K562 (cell line): Measurements from ENCODE around the gene AKR1C4. TPM values are rescaled to one million over a fixed set of nuclear protein-coding genes. Genes with fewer than 3 reads are reported as not detected.

Experiments
- ATAC-seq: fragments of 200-7000 bp; cut with Tn5 transposase; 3 replicates; pipeline ENCODE4 v1.9.1; 2020; ENCODE audit warnings: moderate library complexity
- BruUV-seq: library from RNA; stranded (reverse); fragments of 400-500 nt; replicated peaks from 2 replicates; lab custom pipeline; 2021; lab: Mats Ljungman, UMichigan
- CTCF ChIA-PET: fragments of 300-600 bp; formaldehyde crosslinking; extraction: SDS; loops from one replicate; lab custom pipeline; 2021; ENCODE audit warnings: low intra/inter-chr PET ratio; lab: Yijun Ruan, JAX
- POLR2A ChIA-PET: fragments of 300-600, 350-650 bp; sonication (Branson Sonifier 250); formaldehyde crosslinking; extraction: SDS; loops from one replicate; lab custom pipeline; 2021; ENCODE audit warnings: antibody characterized with exemption, inconsistent platforms; lab: Yijun Ruan, JAX
- DNase-seq, 4 experiments: peaks; one replicate each; pipeline versions ENCODE4 v3.0.0 to v3.0.0-alpha.2; 2011 to 2018; ENCODE audit warnings: low spot score in 3 of 4, mixed read lengths in 3 of 4; ENCODE audit errors: extremely low read depth in 1 of 4
- FAIRE-seq: peaks from 2 replicates; lab custom pipeline; 2011; peaks lifted over from hg19 to GRCh38; lab: Jason Lieb, UNC
- H2AFZ ChIP-seq: 2 replicates; pipeline ENCODE4 v1.6.0; 2011; ENCODE audit warnings: low read depth, low read length, control low read depth, inconsistent platforms
- H3K27ac ChIP-seq: fragments of 200-600 bp; 3 replicates; pipeline ENCODE4 v1.8.0; 2011; ENCODE audit warnings: low read depth, mild to moderate bottlenecking, control low read depth, inconsistent platforms, low read length, moderate library complexity, mixed read lengths; ENCODE audit errors: extremely low read depth
- H3K27me3 ChIP-seq, 2 experiments: fragments of 300-600 bp in 1 of 2; 2 replicates in 1 of 2; 3 replicates in 1 of 2; pipeline versions ENCODE4 v1.6.0 to v1.8.0; 2011; ENCODE audit warnings: inconsistent platforms in 2 of 2, low read length in 2 of 2, mild to moderate bottlenecking in 1 of 2, mixed read lengths in 1 of 2, moderate library complexity in 1 of 2; ENCODE audit not compliant: control insufficient read depth in 2 of 2, insufficient read depth in 2 of 2
- H3K36me3 ChIP-seq: fragments of 300-600 bp; 3 replicates; pipeline ENCODE4 v1.8.0; 2011; ENCODE audit warnings: mild to moderate bottlenecking, low read length, inconsistent platforms; ENCODE audit not compliant: control insufficient read depth, insufficient read depth
- H3K4me1 ChIP-seq, 2 experiments: fragments of 200-600 bp in 1 of 2; replicated peaks in 1 of 2; 2 replicates in 1 of 2; 3 replicates in 1 of 2; pipeline versions ENCODE4 v1.5.1 to v1.8.0; 2011; ENCODE audit warnings: inconsistent platforms in 2 of 2, low read length in 2 of 2, mild to moderate bottlenecking in 1 of 2, mixed read lengths in 1 of 2, moderate library complexity in 1 of 2; ENCODE audit not compliant: control insufficient read depth in 2 of 2, insufficient read depth in 2 of 2
- H3K4me2 ChIP-seq: 2 replicates; pipeline ENCODE4 v1.6.1; 2011; ENCODE audit warnings: low read length, control low read depth, inconsistent platforms, mixed read lengths; ENCODE audit not compliant: insufficient read depth
- H3K4me3 ChIP-seq: fragments of 200-600 bp; sonication (generic), shearing (Covaris generic); 2 replicates; pipeline ENCODE4 v1.5.1; 2016; ENCODE audit warnings: control low read depth, inconsistent platforms
- H3K79me2 ChIP-seq: fragments of 200-600 bp; 3 replicates; pipeline ENCODE4 v1.8.0; 2011; ENCODE audit warnings: low read length, inconsistent platforms; ENCODE audit not compliant: control insufficient read depth, insufficient read depth
- H3K9ac ChIP-seq, 2 experiments: 2 replicates each; pipeline versions ENCODE4 v1.6.0 to v1.6.1; 2011; ENCODE audit warnings: low read depth in 2 of 2, low read length in 2 of 2, control low read depth in 1 of 2, inconsistent platforms in 1 of 2, mild to moderate bottlenecking in 1 of 2, mixed read lengths in 1 of 2; ENCODE audit not compliant: insufficient read depth in 1 of 2
- H3K9me1 ChIP-seq: one replicate; pipeline ENCODE4 v1.6.0; 2011; ENCODE audit warnings: inconsistent platforms, mild to moderate bottlenecking, low read length, moderate library complexity; ENCODE audit not compliant: control insufficient read depth, insufficient read depth
- H3K9me3 ChIP-seq: replicated peaks from 2 replicates; pipeline ENCODE4 v1.5.1; 2011; ENCODE audit warnings: low read depth, low read length, inconsistent platforms; ENCODE audit not compliant: control insufficient read depth, insufficient read depth
- H4K20me1 ChIP-seq: replicated peaks from 2 replicates; pipeline ENCODE4 v1.6.1; 2011; ENCODE audit warnings: low read length, inconsistent platforms, mixed read lengths; ENCODE audit not compliant: control insufficient read depth, insufficient read depth
- BDP1 ChIP-seq: IDR thresholded peaks from 3 replicates; pipeline ENCODE4 v1.6.1; 2011; ENCODE audit not compliant: insufficient read length, insufficient read depth
- C11orf30 ChIP-seq: fragments of 450-650 bp; IDR thresholded peaks from 2 replicates; pipeline ENCODE4 v1.6.1; 2016; ENCODE audit warnings: low read depth, mild to moderate bottlenecking
- CHD4 ChIP-seq: fragments of 200-600 bp; sonication (generic); IDR thresholded peaks from 3 replicates; pipeline ENCODE4 v1.6.1; 2012; ENCODE audit warnings: low read depth, mild to moderate bottlenecking, mixed read lengths, low read length, inconsistent platforms; ENCODE audit not compliant: insufficient read depth, insufficient replicate concordance, poor library complexity, severe bottlenecking
- DNMT1 ChIP-seq: fragments of 450-650 bp; IDR thresholded peaks from 2 replicates; pipeline ENCODE4 v1.6.1; 2016; ENCODE audit warnings: antibody characterized with exemption, mild to moderate bottlenecking
- GABPA ChIP-seq: fragments of 200-800 bp; sonication (Bioruptor generic); conservative IDR thresholded peaks from 2 replicates; pipeline ENCODE4 v1.6.1; 2016; ENCODE audit warnings: low read depth, missing genetic modification characterization, missing compliant biosample characterization
- HEY1 ChIP-seq: fragments of 250-450 bp; sonication (Bioruptor Pico); IDR thresholded peaks from 2 replicates; pipeline ENCODE4 v1.5.0; 2020; ENCODE audit warnings: mild to moderate bottlenecking, moderate library complexity, borderline replicate concordance
- MBD1 ChIP-seq: fragments of 250-450 bp; sonication (Bioruptor Pico); IDR thresholded peaks from 2 replicates; pipeline ENCODE4 v1.8.0; 2022; ENCODE audit warnings: inconsistent platforms
- PURB ChIP-seq: sonication (generic); formaldehyde crosslinking; IDR thresholded peaks from 2 replicates; pipeline ENCODE4 v1.9.0; 2021; ENCODE audit warnings: low read depth, mild to moderate bottlenecking, missing genetic modification reagents
- SMAD1 ChIP-seq: fragments of 150-350 bp; IDR thresholded peaks from 2 replicates; pipeline ENCODE4 v1.6.1; 2014; ENCODE audit warnings: low read length, low read depth; ENCODE audit not compliant: partially characterized antibody
- ZBTB33 ChIP-seq: sonication (generic); formaldehyde crosslinking; IDR thresholded peaks from 2 replicates; pipeline ENCODE4 v1.8.1; 2023; ENCODE audit warnings: mild to moderate bottlenecking, missing genetic modification reagents
- WGBS: fragments of 100-300 bp; shearing (Covaris generic); methylation state at CpG from one replicate; pipeline ENCODE4 v1.1.6; 2016; ENCODE audit warnings: low coverage, mixed read lengths; ENCODE audit not compliant: insufficient coverage; ENCODE audit errors: missing lambda C conversion rate; 5-methylcytosine and 5-hydroxymethylcytosine counted together
- in situ Hi-C: fragments of 300-500 bp; cut with MboI; formaldehyde crosslinking; loops from 4 replicates; pipeline ENCODE4 v1.15.0; 2018; ENCODE audit warnings: inconsistent platforms, mixed read lengths
- intact Hi-C: fragments of 100-400 bp; cut with micrococcal nuclease; formaldehyde crosslinking; loops from 2 replicates; pipeline ENCODE4 v1.14.2; 2022
- polyA plus RNA-seq, 8 experiments: library from polyadenylated mRNA; depleted of rRNA in 4 of 8; stranded (reverse) in 5 of 8; unstranded in 3 of 8; fragments of >200 nt; fragmentation: Nextera tagmentation in 2 of 8; fragmentation: Illumina TruSeq in 1 of 8; extraction: Ambion mirVana in 2 of 8; extraction: Trizol in 1 of 8; gene quantifications; 2 replicates each; pipeline versions ENCODE4 v1.2.1 to v1.2.3, GENCODE V29; 2011 to 2014; ENCODE audit warnings: inconsistent platforms in 1 of 8, missing spikeins in 1 of 8
- total RNA-seq, 7 experiments: library from RNA; depleted of rRNA in 6 of 7; stranded (reverse); fragments of >200 nt in 6 of 7; fragmentation: Illumina TruSeq in 2 of 7; extraction: Trizol in 2 of 7; gene quantifications; 2 replicates each; pipeline versions ENCODE4 v1.2.1 to v1.2.3, GENCODE V29; 2011 to 2021; ENCODE audit warnings: low replicate concordance in 1 of 7

Gene AKR1C4
- total and polyA plus RNA-seq, 9 of the 15 experiments (the other 6 are each of a cell fraction or from before 2014, with no cell fraction given) = 0.13 TPM; not detected in 8

GRCh38 chr10:5259952-5260578 lies 63.4 kb downstream of the AKR1C4 start:
- no peaks in the 10 kb centered on the region for H3K9me3 ChIP-seq
- CTCF ChIA-PET = no interaction called here
- TF ChIP-seq CHD4 = no peak
- no peak for TF ChIP-seq PURB
- TF ChIP-seq DNMT1 = no peak
- no peak for TF ChIP-seq MBD1
- TF ChIP-seq C11orf30 = no peak
- no peak for TF ChIP-seq BDP1
- TF ChIP-seq ZBTB33 = no peak
- no peak for TF ChIP-seq GABPA (tag)
- no peak for TF ChIP-seq HEY1 (CRISPR knock-in tag)
- no peak for TF ChIP-seq SMAD1
- no peak overlapping the region for H3K4me3 ChIP-seq
- H3K79me2 ChIP-seq = no peaks in the 10 kb centered on the region
- H2AFZ ChIP-seq = no peak overlapping the region
- POLR2A ChIA-PET = no interaction called here
- no peak overlapping the region for H3K4me2 ChIP-seq
- in situ Hi-C loops (no loop called here), intact Hi-C loops (no loop called here)
- FAIRE-seq = no peak
- H3K9ac ChIP-seq = no peak overlapping the region
- ATAC-seq = no peak
- no peaks in the 10 kb centered on the region for H3K9me1 ChIP-seq
- no TSS peak for BruUV-seq
- H3K27ac ChIP-seq = no peak overlapping the region
- 22% methylated on average over 5 of the region's 5 CpGs for WGBS
- DNase-seq = no peak
- H3K4me1 ChIP-seq = no peaks in the 10 kb centered on the region
- H3K36me3 ChIP-seq = no peaks in the 10 kb centered on the region
- no peaks in the 10 kb centered on the region; a peak in 1 of 5 replicates for H3K27me3 ChIP-seq
- no peaks in the 10 kb centered on the region for H4K20me1 ChIP-seq
